GM12878 (cell line): ENCODE measurements around the gene DENND1A. TPM values are rescaled to one million over a fixed set of nuclear protein-coding genes. Genes with fewer than 3 reads are reported as not detected.

Experiments used
- ATAC-seq: fragments of 200-7000 bp; cut with Tn5 transposase; 3 replicates; pipeline ENCODE4 v1.9.1; 2020; ENCODE audit warnings: mild to moderate bottlenecking, moderate library complexity
- BruUV-seq: library from RNA; stranded (reverse); fragments of 400-500 nt; replicated peaks from 2 replicates; lab custom pipeline; 2021; lab: Mats Ljungman, UMichigan
- CTCF ChIA-PET: fragments of 300-600 bp; sonication (Branson Sonifier 250); formaldehyde crosslinking; extraction: SDS; loops from one replicate; lab custom pipeline; 2021; ENCODE audit warnings: inconsistent platforms; lab: Yijun Ruan, JAX
- POLR2A ChIA-PET: fragments of 350-600 bp; formaldehyde crosslinking; extraction: SDS; loops from one replicate; lab custom pipeline; 2021; ENCODE audit warnings: inconsistent platforms; lab: Charles Lee
- RAD21 ChIA-PET: fragments of 300-600 bp; sonication (Branson Sonifier 250); formaldehyde crosslinking; loops from one replicate; lab custom pipeline; 2023; ENCODE audit warnings: antibody characterized with exemption; ENCODE audit not compliant: unreplicated experiment; lab: Charles Lee
- SMC1A ChIA-PET: fragments of 300-600 bp; sonication (Branson Sonifier 250); formaldehyde crosslinking; loops from one replicate; lab custom pipeline; 2023; ENCODE audit not compliant: unreplicated experiment, uncharacterized antibody; lab: Charles Lee
- DNase-seq: peaks from one replicate; pipeline ENCODE4 v3.0.0-alpha.2; 2011; ENCODE audit warnings: low read depth, low spot score
- FAIRE-seq: peaks from 3 replicates; lab custom pipeline; 2011; peaks lifted over from hg19 to GRCh38; lab: Jason Lieb, UNC
- H2AFZ ChIP-seq: 2 replicates; pipeline ENCODE4 v1.6.0; 2011; ENCODE audit warnings: low read depth, low read length, control low read depth; ENCODE audit not compliant: control insufficient read depth
- H3K27ac ChIP-seq: 2 replicates; pipeline ENCODE4 v1.5.1; 2011; ENCODE audit warnings: control low read depth; ENCODE audit not compliant: control insufficient read depth, insufficient read depth
- H3K27me3 ChIP-seq, 2 experiments: replicated peaks in 1 of 2; 2 replicates each; pipeline versions ENCODE4 v1.6.0 to v1.6.1; 2011; ENCODE audit warnings: low read length in 1 of 2; ENCODE audit not compliant: control insufficient read depth in 2 of 2, insufficient read depth in 2 of 2
- H3K36me3 ChIP-seq, 2 experiments: 2 replicates each; pipeline ENCODE4 v1.5.1; 2011; ENCODE audit warnings: low read length in 1 of 2; ENCODE audit not compliant: control insufficient read depth in 2 of 2, insufficient read depth in 2 of 2
- H3K4me1 ChIP-seq: 2 replicates; pipeline ENCODE4 v1.6.1; 2011; ENCODE audit warnings: mild to moderate bottlenecking, low read length, moderate library complexity, mixed read lengths; ENCODE audit not compliant: control insufficient read depth, insufficient read depth
- H3K4me2 ChIP-seq: 2 replicates; pipeline ENCODE4 v1.6.0; 2011; ENCODE audit warnings: control low read depth; ENCODE audit not compliant: control insufficient read depth, insufficient read depth
- H3K4me3 ChIP-seq: fragments of 200-600 bp; sonication (generic); 2 replicates; pipeline ENCODE4 v1.5.1; 2016
- H3K79me2 ChIP-seq: 2 replicates; pipeline ENCODE4 v1.6.0; 2011; ENCODE audit warnings: low read length; ENCODE audit not compliant: control insufficient read depth, insufficient read depth
- H3K9ac ChIP-seq: 2 replicates; pipeline ENCODE4 v1.8.0; 2011; ENCODE audit warnings: low read length, control low read depth, mixed read lengths; ENCODE audit not compliant: control insufficient read depth, insufficient read depth
- H3K9me3 ChIP-seq: replicated peaks from 3 replicates; pipeline ENCODE4 v1.5.1; 2011; ENCODE audit warnings: mild to moderate bottlenecking, low read length; ENCODE audit not compliant: control insufficient read depth, insufficient read depth
- H4K20me1 ChIP-seq: 2 replicates; pipeline ENCODE4 v1.6.0; 2011; ENCODE audit not compliant: control insufficient read depth, insufficient read depth
- ASH2L ChIP-seq: fragments of 300-600, 200-600 bp; sonication (generic); IDR thresholded peaks from 2 replicates; pipeline ENCODE4 v1.6.1; 2017; ENCODE audit warnings: low read depth, mild to moderate bottlenecking, borderline replicate concordance
- BCLAF1 ChIP-seq: fragments of 450-650 bp; IDR thresholded peaks from 2 replicates; pipeline ENCODE4 v1.6.1; 2017; ENCODE audit warnings: antibody characterized with exemption, mild to moderate bottlenecking, moderate library complexity
- CBFB ChIP-seq: IDR thresholded peaks from 2 replicates; pipeline ENCODE4 v1.6.1; 2016; ENCODE audit warnings: antibody characterized with exemption, low read depth
- NR2C1 ChIP-seq: fragments of 450-650 bp; IDR thresholded peaks from 2 replicates; pipeline ENCODE4 v1.6.1; 2017; ENCODE audit warnings: antibody characterized with exemption, mild to moderate bottlenecking, moderate library complexity
- RUNX3 ChIP-seq: IDR thresholded peaks from 2 replicates; pipeline ENCODE4 v1.6.1; 2012; ENCODE audit warnings: low read length, inconsistent platforms
- SIN3A ChIP-seq: IDR thresholded peaks from 2 replicates; pipeline ENCODE4 v1.6.1; 2012; ENCODE audit warnings: low read depth, low read length, improper control_type of control experiment
- SMARCA5 ChIP-seq: fragments of 450-650 bp; IDR thresholded peaks from 2 replicates; pipeline ENCODE4 v1.6.1; 2017; ENCODE audit warnings: mild to moderate bottlenecking
- SREBF2 ChIP-seq: IDR thresholded peaks from 2 replicates; pipeline ENCODE4 v1.6.1; 2012; ENCODE audit warnings: mild to moderate bottlenecking, low read length
- SRF ChIP-seq, 2 experiments: IDR thresholded peaks; 2 replicates each; pipeline ENCODE4 v1.6.1; 2011; ENCODE audit warnings: low read depth in 2 of 2, low read length in 2 of 2, mild to moderate bottlenecking in 1 of 2, moderate library complexity in 1 of 2
- WRNIP1 ChIP-seq: IDR thresholded peaks from 2 replicates; pipeline ENCODE4 v1.6.1; 2011; ENCODE audit warnings: low read depth, low read length, improper control_type of control experiment, borderline replicate concordance
- WGBS: methylation state at CpG from one replicate; pipeline ENCODE4 v1.1.6; 2016; ENCODE audit warnings: low lambda C conversion rate; ENCODE audit not compliant: insufficient replicate concordance, insufficient coverage; ENCODE audit errors: missing lambda C conversion rate; 5-methylcytosine and 5-hydroxymethylcytosine counted together
- in situ Hi-C: fragments of 300-500 bp; cut with MboI; formaldehyde crosslinking; loops from 9 replicates; pipeline ENCODE4 v1.14.3; 2018; ENCODE audit warnings: mixed read lengths
- intact Hi-C: fragments of 100-400 bp; cut with micrococcal nuclease; formaldehyde crosslinking; loops from one replicate; pipeline ENCODE4 v1.14.2; 2022; ENCODE audit not compliant: unreplicated experiment
- polyA plus RNA-seq, 11 experiments: library from polyadenylated mRNA; depleted of rRNA in 4 of 11; unstranded in 6 of 11; stranded (reverse) in 5 of 11; fragments of >200 nt; fragmentation: Nextera tagmentation in 4 of 11; fragmentation: Illumina TruSeq in 1 of 11; extraction: Ambion mirVana in 4 of 11; extraction: Trizol in 1 of 11; gene quantifications; 1 replicate in 1 of 11; 2 replicates in 10 of 11; pipeline versions ENCODE4 v1.2.1 to v1.2.3, GENCODE V29; 2011 to 2016; ENCODE audit warnings: inconsistent platforms in 2 of 11, missing spikeins in 2 of 11, low read depth in 1 of 11
- total RNA-seq, 4 experiments: library from RNA; depleted of rRNA in 3 of 4; stranded (reverse); fragments of >200 nt in 3 of 4; fragmentation: Illumina TruSeq in 1 of 4; extraction: Trizol in 1 of 4; gene quantifications; 2 replicates each; pipeline versions ENCODE4 v1.2.1 to v1.2.3, GENCODE V29; 2013 to 2021

DENND1A gene
- total and polyA plus RNA-seq, 10 of the 15 experiments (the other 5 are each of a cell fraction or from before 2014, with no cell fraction given), result 14.1 to 48.6 (median 35.2) TPM

GRCh38 chr9:123691765-123692303 is 238.1 kb downstream of the DENND1A start:
- no TSS peak for BruUV-seq
- Histone ChIP-seq H3K79me2 (no peaks in the 10 kb centered on the region; the same call in 1 of the 2 replicates), H4K20me1 (no peaks in the 10 kb centered on the region), H3K4me2 (no peak overlapping the region), H3K4me1 (peaks cover 11% of the 10 kb centered on the region; the same call in 1 of the 2 replicates), H2AFZ (no peak overlapping the region), H3K9me3 (no peaks in the 10 kb centered on the region), H3K4me3 (no peak overlapping the region), H3K27ac (no peak overlapping the region), H3K36me3 (peaks cover 0 to 2% of the 10 kb centered on the region in 2 experiments; a peak in 2 of 4 replicates), H3K9ac (no peak overlapping the region), H3K27me3 (no peaks in the 10 kb centered on the region)
- intact Hi-C loops (no loop called here), in situ Hi-C loops (no loop called here)
- DNase-seq, result no peak
- RAD21 ChIA-PET, result interaction anchor here (1.2 to 2.6 kb wide), 3 partner anchors 12 to 56 kb away, joined by 3 to 10 read pairs (median 6); no protein-coding TSS in a partner anchor
- POLR2A ChIA-PET, result interaction anchor here (0.7 to 1.4 kb wide), 2 partner anchors 12 to 26 kb away, joined by 3 to 5 read pairs; no protein-coding TSS in a partner anchor
- no peak for ATAC-seq
- SMC1A ChIA-PET, result interaction anchor here (0.8 to 12.9 kb wide), 11 partner anchors 6 to 82 kb away, joined by 3 to 103 read pairs (median 3); no protein-coding TSS in a partner anchor
- WGBS, result 84% methylated on average over 3 of the region's 3 CpGs
- no peak for FAIRE-seq
- CTCF ChIA-PET, result interaction anchor here (1.0 to 1.8 kb wide), 2 partner anchors 25 to 26 kb away, joined by 3 to 5 read pairs; no protein-coding TSS in a partner anchor
- no peak for TF ChIP-seq BCLAF1
- TF ChIP-seq NR2C1, result no peak
- TF ChIP-seq SMARCA5, result no peak
- peak; percentile 64 to 75; a peak in 2 of 4 replicates for TF ChIP-seq SRF (IDR thresholded peaks at IDR 0.05; ENCODE audit: low read depth in 2 of 2, low read length in 2 of 2)
- TF ChIP-seq SIN3A, result no peak
- TF ChIP-seq CBFB, result no peak
- TF ChIP-seq ASH2L, result no peak
- TF ChIP-seq WRNIP1, result no peak
- peak; percentile 22; the same call in 1 of the 2 replicates for TF ChIP-seq RUNX3
- no peak for TF ChIP-seq SREBF2
